Measurements from ENCODE around the gene CDON. TPM values are rescaled to one million over a fixed set of nuclear protein-coding genes. Genes with fewer than 3 reads are reported as not detected.

The CDON gene
- total and polyA plus RNA-seq, 8 donors = 0.80 to 10.7 (median 2.9) TPM

- FAIRE-seq (no peak), ATAC-seq (peak; percentile 82 to 94 (median 84)), DNase-seq (peak in 4 of 6 donors; percentile 37 to 73 (median 50))
- Histone ChIP-seq H3K27me3 (no peaks in the 10 kb centered on the region), H3K36me3 (no peaks in the 10 kb centered on the region), H3K27ac (no peak overlapping the region), H3K9me3 (no peaks in the 10 kb centered on the region), H3K4me3 (no peak overlapping the region), H3K4me1 (peaks cover 0 to 8% (median 0%) of the 10 kb centered on the region in 3 donors)
- TF ChIP-seq CTCF (IDR thresholded peaks at IDR 0.05) = peak; percentile 49 to 66 (median 62)
- 2 to 3% methylated on average over 8 of the region's 8 CpGs for WGBS, 2 donors
- intact Hi-C loops (cut with DNase I) = loop anchor here (5.0 to 10.0 kb wide), 2 partner anchors 262 to 269 kb away; no protein-coding TSS in a partner anchor
Observed at GRCh38 chr11:125923012-125923579, 139.6 kb downstream of the CDON start.

- H3K4me3 ChIP-seq = no peak overlapping the region
- no peaks in the 10 kb centered on the region for H3K27me3 ChIP-seq
- FAIRE-seq (no peak), ATAC-seq (no peak), DNase-seq (no peak)
- 66 to 72% methylated on average over 3 of the region's 3 CpGs for WGBS, 2 donors
- no peak overlapping the region for H3K27ac ChIP-seq
- TF ChIP-seq CTCF (IDR thresholded peaks at IDR 0.05) = no peak
- intact Hi-C loops (cut with DNase I) = loop anchor here (5.0 to 10.0 kb wide), 2 partner anchors 263 to 270 kb away; no protein-coding TSS in a partner anchor
- no peaks in the 10 kb centered on the region for H3K9me3 ChIP-seq
- no peaks in the 10 kb centered on the region for H3K36me3 ChIP-seq
- H3K4me1 ChIP-seq = peaks cover 0 to 8% (median 0%) of the 10 kb centered on the region in 3 donors
Observed at GRCh38 chr11:125922156-125922555, 140.5 kb downstream of the CDON start.

DNA sequence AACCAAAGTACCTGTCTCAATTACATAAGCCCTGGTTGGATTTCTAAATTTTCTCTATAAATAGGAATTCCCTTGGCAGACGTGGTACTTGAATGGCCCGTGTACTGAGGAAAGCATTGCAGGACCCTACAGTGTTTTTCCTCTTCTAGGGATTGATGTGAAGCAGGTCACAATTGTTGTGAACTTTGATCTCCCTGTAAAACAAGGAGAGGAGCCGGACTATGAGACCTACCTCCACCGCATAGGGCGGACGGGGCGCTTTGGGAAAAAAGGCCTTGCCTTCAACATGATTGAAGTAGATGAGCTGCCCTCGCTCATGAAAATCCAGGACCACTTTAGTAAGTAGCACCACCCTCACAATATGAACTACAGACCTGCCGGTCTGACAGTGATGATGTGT is 141.6 kb downstream of the CDON start:
- H3K4me1 ChIP-seq = peaks cover 0 to 8% (median 0%) of the 10 kb centered on the region in 3 donors
- H3K4me3 ChIP-seq = no peak overlapping the region
- H3K9me3 ChIP-seq = no peaks in the 10 kb centered on the region
- no peak for FAIRE-seq
- ATAC-seq = no peak
- DNase-seq = no peak
- WGBS, 2 donors = 74 to 85% methylated on average over 9 of the region's 9 CpGs
- TF ChIP-seq CTCF (IDR thresholded peaks at IDR 0.05) = no peak
- intact Hi-C loops (cut with DNase I) = loop anchor here (5.0 to 10.0 kb wide), 2 partner anchors 264 to 271 kb away; no protein-coding TSS in a partner anchor
- H3K36me3 ChIP-seq = no peaks in the 10 kb centered on the region
- H3K27ac ChIP-seq = no peak overlapping the region
- no peaks in the 10 kb centered on the region for H3K27me3 ChIP-seq

GRCh38 chr11:125918140-125918840 is 144.4 kb downstream of the CDON start:
- DNase-seq = no peak
- ATAC-seq = no peak
- 70 to 87% methylated on average over 13 of the region's 13 CpGs for WGBS, 2 donors
- no peak for FAIRE-seq
- Histone ChIP-seq H3K36me3 (no peaks in the 10 kb centered on the region), H3K27ac (no peak overlapping the region), H3K9me3 (no peaks in the 10 kb centered on the region), H3K4me3 (no peak overlapping the region), H3K4me1 (no peaks in the 10 kb centered on the region), H3K27me3 (no peaks in the 10 kb centered on the region)
- intact Hi-C loops (cut with DNase I) = no loop called here
- no peak for TF ChIP-seq CTCF (IDR thresholded peaks at IDR 0.05)
